GM18505 (cell line): ENCODE measurements around the gene CDC42BPA.

Experiments
- ATAC-seq: cut with Tn5 transposase; IDR thresholded peaks from one replicate; pipeline ENCODE4 v1.9.1; 2021; ENCODE audit not compliant: unreplicated experiment
- POLR2A ChIP-seq: IDR thresholded peaks from 4 replicates; pipeline ENCODE4 v1.6.1; 2011; ENCODE audit warnings: borderline replicate concordance; ENCODE audit not compliant: insufficient read depth, insufficient read length; ENCODE audit errors: extremely low read depth

CDC42BPA gene

GRCh38 chr1:226940029-226940805 is 378.1 kb downstream of the CDC42BPA start, which contains the start of gene COQ8A:
TSS of gene COQ8A (plus strand) at chr1:226940294. CDS start at chr1:226961386, 21,092 bp downstream.
- TF ChIP-seq POLR2A, result no peak
- peak; percentile 93 for ATAC-seq
